HG03196 (cell line): ENCODE data around the gene CDK10.

Source experiments
- ATAC-seq: cut with Tn5 transposase; IDR thresholded peaks from one replicate; pipeline ENCODE4 v1.9.1; 2021; ENCODE audit not compliant: unreplicated experiment

Gene CDK10

DNA sequence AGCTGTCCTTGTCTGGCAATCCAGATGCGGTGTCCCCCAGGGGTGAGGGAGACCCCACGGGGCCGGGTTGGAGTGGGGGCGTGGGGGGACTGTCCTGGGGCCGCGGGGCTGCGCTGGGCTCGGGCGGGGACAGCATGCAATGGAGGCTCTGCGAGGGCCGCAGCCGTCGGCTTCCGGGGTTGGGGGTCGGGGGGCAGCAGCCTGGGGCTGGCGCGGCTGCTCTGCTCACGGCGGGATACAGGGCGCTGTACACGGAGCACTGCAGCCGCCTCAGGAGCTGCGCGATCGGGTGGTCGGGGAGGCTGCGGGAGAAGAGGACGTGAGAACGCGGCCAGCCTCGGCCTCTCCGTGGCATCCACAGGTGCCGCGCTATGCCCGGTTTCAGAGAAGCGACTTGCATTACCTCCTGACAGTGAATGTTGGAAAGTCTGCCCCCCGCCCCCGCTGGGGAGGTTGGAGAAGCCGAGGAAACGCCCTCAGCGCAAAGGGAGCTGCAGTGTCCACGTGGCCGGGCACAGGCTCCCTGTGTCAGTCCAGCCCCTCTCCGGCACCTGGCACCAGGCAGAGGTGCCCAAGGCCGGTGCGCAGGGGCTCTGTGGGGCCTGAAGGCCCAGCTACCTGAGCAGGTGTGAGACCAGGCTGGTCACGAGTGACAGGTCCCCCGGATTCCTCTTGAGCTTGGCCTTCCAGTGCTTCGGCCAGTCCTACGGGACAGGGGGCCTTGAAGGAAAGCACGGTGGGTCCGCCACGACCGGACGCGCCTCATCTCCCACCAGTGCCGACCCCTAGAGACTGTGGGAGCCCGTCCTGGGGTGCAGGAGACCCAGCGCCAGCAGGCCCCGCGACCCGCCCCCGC is 24.4 kb downstream of the CDK10 start:
- no peak for ATAC-seq

DNA sequence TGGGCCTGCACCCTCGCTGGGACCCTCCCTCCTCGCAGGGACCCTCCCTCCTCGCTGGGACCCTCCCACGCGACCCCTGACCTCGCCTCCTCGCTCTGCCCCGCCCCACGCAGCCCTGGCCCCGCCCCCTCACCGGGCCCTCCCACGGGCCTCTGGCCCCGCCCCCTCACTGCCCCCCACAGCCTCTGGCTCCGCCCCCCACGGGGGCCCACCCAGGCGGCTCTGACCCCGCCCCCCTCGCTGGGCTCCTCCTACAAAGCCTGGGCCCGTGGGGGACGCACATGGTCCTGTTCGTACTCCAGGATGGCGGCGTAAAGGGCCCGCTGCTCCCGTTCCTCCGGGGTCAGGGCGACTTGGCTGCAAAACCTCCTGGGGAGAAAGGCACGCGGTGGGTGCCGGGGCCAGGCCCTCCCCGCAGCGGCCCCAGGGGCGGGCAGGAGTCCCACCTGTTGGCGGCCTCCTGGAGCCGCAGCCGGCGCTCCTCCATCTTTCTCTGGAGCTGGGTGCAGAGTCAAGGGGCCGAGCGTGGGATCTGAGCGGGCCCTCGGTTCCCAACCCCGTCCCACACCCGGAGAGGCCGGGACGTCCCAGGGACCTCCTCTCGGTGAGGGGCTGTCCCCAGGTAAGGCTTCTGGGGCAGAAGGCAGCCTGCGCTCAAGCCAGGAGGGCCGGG is 25.2 kb downstream of the CDK10 start:
- no peak for ATAC-seq

DNA sequence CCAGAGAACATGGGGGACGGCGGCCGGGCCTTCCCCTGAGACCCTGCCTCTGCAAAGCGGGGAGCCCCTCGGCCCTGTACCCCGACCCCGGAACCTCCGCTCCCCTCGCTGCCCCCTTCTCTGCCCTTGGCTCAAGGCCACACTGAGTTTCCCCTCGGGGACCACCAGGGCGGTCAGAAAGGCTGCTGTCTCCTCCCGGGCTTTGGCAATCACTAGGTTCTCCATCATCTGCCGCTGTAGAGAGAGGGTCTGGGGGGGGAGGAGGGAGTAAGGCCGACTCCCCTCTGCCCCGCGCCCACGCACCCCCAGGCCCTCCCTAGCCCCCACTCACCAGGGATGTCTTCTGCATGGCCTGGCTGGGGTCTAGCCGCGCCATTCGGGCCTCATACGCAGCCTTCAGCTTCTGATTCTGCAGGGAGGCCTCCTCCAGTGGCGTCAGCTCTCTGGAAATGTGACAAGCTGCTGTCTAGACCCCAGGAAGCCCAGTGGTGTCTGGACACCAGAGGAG is 25.8 kb downstream of the CDK10 start:
- no peak for ATAC-seq

DNA sequence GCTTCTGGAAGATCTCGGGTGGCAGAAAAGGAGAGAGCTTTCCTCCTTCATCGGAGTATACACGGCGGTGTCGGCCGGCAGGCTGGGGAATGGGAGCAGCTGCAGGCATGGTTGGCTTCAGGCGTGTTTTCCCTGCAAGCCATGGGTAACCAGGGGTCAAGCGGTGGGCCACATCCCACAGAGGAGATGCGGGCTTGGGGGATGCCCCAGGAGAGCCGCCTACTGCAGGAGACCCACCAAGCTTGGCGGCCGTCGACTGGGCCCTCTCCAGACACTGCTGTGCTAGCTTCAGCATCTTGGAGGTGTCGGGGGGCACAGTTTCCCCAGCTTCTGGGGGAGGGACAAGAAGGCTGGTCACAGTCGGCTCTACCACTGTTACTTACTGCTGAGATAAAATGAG is 30.0 kb downstream of the CDK10 start:
- ATAC-seq = no peak

DNA sequence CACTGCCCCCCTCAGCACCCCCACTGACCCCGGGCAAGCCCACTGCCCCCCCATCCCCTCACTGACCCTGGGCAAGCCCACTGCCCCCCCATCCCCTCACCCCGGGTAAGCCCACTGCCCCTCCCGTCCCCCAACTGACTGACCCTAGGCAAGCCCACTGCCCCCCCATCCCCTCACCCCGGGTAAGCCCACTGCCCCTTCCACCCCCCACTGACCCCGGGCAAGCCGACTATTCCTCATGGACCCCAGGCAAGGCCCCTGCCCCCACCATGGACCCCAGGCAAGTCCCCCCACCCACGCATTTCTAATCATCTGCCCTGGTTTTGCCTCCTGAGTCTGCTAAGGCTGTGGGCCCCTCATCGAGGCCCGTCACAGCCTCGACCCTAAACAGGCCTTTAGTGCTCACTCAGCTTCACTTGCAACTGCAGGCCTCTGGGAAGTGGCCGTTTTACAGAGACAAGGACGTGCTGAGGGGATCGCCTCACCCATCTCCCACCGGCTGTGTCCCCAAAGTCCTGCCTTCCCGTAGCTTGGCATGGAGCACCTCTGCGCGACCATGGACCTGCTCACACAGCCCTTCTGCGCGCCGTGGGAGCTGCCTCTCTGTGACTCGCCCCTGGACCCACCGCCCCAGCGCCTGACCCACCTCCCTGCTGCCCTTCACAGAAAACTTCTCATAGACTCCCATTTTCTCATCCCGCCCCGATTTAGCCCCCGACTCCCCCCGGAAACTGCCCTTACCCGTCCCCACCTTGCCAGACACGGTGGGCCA is 30.6 kb downstream of the CDK10 start:
- no peak for ATAC-seq

DNA sequence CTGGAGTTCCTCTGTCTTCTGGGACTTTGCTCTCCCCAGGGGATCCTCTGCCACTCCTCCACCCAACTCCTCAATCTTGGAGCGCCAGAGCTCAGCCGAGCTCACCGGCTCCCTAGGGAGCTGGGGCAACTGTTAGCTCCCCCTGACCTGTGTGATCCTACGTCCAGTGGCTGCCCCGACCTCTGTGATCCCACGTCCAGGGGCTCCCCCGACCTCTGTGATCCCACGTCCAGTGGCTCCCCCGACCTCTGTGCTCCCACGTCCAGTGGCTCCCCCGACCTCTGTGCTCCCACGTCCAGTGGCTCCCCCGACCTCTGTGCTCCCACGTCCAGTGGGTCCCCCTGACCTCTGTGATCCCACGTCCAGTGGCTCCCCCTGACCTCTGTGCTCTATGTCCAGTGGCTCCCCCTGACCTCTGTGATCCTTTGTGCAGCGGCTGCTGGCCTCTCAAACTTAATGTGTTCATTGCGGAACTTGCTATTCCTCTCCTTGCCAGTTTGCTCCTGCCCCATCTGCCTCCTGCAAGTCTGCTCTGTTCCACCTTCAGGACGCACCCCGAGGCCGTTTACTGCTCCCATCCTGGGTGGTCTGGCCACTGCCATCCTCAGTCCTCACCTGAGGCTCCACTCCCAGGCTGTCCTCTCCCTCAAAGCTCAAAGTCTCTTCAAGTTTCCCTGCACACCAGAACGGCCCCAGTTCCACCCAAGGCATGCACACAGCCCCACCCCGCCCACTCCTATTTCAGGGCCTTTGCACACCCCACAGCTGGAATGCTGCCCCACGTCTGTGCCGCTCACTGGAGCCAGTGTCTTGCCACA is 31.4 kb downstream of the CDK10 start:
- ATAC-seq = no peak

DNA sequence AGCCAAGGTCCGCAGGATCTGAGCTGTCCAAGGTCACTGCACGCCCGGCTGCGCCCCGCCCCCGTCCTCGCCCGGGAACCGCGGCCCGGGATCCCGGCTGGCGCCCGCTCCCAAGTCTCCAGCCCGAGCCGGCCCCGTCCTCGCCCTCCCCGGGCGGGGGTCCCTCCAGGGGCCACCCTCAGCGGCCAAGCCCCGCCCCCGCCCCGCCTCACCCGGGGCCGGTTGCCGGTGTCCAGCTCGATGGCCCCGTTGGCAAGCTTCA is 34.0 kb downstream of the CDK10 start:
- peak; percentile 25 for ATAC-seq

DNA sequence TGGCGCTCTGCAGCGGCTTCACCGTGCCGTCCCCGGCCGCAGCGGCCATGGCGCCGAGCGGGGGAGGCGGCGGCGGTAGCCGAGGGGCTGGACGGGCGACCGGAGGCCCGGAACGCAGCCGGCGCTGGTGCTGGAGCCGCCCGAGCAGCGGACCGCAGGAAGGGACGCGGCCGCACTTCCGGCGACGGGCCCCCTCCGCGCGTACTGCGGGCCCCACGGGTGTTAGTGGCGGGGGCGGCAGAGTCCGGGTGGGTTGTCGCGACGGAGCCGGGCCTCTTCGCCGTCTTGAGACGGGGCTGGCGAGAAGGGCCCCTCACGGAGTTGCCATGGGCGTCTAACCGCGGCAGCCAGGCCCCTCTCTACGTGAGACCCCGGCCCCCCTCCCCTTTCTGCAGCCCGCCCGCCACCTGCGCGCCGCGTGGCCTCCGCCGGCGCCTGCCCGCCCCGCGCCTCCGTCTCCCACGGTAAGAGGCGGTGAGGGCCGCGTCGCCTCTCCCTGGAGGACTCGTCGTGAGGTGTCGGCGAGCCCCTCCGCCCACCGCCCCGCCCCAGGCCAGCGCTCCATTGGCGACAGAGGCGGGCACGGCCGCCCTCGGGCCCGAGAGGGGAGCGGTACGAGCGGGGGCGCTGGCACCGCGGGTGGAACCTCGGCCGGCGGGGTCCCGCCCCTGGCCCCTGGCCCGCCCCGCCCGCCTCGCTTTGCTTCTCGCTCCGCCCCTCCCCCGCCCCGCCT is 34.5 kb downstream of the CDK10 start, which contains the start of the genes VPS9D1 and ZNF276:
Gene VPS9D1 (minus strand): TSS at position 86 of the 733 bp plus-strand sequence. CDS start 37 bp downstream, at position 49.
Gene ZNF276 (plus strand): TSS at position 725 of the 733 bp plus-strand sequence. CDS start 104 bp downstream, outside the sequence.
- ATAC-seq = peak; percentile 54

DNA sequence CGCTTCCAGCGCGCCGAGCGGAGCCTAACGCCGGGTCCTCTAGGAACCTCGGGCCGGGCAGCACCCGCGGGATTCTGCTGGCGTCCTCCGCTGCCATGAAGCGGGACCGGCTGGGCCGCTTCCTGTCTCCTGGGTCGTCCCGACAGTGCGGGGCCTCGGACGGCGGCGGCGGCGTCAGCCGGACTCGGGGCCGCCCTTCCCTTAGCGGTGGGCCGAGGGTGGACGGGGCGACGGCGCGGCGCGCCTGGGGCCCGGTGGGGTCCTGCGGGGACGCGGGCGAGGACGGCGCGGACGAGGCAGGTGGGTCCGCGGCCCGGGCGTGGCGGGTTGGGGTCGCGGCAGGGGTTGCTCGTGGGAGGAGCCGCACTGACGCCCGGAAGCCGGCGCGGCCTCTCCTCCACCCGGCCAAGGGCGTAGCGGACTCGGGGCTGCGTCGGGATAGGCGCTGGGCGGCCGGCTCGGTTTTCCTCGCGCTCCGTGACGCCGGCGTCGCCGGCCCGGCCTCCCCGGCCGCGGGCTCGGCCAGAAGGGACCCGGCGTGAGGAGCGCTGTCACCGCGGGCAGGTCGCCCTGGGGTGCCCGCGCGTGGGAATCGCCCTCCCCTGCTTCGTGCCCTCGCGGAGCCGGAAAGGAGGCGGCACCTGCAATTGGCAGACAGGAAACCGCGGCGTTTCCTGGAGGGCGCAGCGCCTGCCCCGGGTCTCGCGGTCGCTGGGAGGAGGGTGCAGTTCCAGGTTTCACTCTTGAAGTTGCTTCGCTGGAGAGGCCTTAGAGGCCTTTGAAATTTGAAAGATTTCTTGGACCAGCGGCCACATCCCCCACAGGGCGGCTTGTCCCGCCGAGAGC is 35.3 kb downstream of the CDK10 start:
- ATAC-seq = peak; percentile 29

DNA sequence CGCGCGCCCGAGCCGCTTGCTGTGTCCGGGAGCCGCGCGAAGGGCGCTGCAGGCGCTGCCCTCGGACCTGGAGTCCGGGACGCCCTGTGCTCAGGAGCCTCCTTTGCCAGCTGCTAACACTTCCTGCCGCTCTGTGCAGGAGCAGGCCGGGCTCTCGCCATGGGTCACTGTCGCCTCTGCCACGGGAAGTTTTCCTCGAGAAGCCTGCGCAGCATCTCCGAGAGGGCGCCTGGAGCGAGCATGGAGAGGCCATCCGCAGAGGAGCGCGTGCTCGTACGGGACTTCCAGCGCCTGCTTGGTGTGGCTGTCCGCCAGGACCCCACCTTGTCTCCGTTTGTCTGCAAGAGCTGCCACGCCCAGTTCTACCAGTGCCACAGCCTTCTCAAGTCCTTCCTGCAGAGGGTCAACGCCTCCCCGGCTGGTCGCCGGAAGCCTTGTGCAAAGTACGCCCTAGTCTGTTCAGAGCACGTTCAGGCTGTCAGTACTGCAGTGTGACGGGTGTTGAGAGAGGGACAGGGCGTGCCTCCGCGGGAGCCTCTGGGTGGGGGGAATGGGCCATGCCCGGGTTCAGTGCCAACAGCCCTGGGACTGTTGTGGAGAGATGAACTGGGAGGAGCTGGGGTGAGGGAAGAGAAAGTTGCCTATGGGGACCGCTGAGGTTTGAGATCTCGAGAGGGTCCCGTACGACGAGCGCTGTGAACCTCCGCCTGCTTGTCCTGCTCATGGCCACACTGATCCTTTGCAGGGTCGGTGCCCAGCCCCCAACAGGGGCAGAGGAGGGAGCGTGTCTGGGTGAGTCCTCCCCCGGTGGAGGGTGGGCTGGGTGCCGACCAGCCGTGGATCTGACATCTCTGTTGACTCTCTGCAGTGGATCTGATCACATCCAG is 36.1 kb downstream of the CDK10 start:
- ATAC-seq = peak; percentile 13

DNA sequence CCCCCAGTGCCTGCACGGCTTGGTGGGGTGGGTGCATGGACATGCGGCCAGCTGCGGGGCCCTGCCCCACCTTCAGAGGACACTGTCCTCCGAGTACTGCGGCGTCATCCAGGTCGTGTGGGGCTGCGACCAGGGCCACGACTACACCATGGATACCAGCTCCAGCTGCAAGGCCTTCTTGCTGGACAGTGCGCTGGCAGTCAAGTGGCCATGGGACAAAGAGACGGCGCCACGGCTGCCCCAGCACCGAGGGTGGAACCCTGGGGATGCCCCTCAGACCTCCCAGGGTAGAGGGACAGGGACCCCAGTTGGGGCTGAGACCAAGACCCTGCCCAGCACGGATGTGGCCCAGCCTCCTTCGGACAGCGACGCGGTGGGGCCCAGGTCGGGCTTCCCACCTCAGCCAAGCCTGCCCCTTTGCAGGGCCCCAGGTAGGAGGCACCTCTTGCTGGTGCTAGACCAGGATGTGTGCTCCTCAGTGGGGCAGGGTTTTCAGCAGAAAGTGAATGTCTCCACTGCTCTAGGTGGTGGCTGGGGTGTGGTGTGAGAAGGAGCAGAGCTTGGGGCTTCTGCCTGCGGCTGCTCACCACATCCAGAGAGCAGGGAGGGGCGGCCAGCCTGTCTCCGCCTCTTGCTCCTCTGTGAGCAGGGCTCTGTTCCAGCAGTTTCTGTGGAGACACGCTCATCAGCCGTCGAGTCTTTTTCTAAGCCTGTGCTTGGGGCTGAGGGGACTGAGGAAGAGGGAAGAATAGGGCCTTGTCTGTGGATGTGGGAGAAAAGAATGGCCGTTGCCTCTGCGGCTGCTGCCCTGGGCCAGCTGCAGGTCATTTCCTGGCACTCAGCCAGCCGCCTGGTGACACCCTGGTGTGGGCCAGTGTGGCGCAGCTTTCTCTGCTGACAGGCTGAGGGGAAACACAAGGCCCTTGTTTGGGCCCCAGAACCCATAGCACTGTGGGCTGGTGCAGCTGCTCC is 37.1 kb downstream of the CDK10 start:
- ATAC-seq = no peak

DNA sequence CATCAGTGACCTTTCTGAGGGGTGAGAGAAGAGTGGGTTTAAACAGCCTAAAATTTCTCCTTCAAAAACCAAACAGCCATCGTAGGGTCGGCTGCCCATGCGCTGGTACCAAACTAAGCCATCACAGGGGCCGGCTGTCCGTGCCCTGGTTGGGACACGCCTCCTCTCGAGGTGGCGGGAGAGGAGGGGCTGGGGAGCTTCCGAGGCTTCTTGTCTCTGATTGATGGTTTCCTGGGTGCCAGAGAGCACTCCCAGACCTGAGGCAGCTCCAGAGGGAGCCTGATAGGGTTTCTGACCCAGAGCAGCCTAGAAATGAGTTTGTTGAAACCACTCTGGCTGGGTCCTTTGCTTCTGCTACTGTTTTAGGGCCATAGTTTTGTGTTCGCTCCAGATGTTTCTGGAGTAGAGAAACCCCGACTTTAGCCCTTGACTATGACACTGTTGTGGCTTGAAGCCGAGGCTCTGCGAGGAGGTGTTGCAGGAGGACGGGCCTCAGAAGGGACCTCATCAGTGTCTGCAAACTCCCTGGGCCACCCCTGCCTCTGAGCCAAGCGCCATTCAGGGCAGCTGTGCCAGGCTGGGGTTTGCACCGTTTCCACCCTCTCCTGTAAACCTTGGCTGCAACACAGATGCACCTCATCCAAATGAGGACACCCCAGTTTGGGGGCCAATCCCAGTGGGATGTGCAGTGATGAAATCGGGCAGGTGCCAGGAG is 41.1 kb downstream of the CDK10 start:
- ATAC-seq = no peak

DNA sequence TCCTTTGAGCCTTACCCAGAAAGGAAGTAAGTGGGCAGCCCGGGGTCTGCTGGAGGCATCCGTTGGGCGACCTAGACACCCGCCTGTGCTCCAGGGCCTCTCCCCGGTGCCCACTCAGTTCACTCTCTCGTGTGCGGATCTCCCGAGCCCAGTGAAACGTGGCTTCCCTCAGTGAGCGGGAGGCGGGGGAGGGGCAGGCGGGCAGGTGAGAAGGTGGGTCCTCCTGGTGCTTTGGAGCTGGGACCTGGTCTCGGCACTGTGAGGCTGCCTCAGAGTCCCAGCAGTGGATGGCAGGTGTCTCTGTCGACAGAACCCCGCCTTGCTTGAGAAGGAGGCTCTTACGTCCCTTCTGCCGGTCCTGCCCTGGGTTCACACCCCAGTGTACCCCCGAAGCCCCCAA is 42.8 kb downstream of the CDK10 start:
- ATAC-seq = no peak

DNA sequence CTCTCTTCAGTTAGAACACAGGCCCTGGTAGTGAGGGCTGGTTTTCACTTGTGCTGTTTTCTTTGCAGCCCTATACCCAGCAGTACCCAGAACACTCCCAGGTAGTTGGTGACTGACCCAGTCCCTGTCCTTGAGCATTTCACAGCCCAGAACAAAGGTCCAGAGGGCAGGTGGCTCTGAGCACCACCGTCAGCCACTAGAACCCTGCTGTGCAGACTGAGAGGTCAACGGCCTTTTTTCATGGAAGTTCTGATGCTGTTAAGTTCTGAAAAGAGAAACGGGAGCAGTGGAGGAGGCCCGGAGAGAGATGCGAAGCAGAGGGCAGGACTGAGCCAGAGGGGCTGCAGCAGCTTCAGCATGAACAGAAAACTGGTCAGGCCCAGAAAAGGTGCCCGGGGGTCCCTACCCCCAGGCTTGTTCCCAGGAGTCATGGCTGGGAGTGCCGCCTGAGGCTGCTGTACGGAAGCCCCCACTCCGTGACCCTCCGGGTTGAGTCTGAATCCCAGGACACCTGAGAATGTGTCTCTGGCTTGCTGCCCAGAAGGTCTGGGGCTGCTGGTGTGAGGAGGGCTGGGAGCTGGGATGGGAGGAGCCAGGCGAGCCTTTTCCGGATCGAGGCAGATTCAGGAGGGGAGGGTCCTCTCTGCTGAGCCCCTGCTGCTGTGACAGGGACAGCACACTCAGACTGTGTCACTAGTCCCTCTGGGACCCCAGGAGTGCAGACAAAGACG is 43.5 kb downstream of the CDK10 start:
- no peak for ATAC-seq

DNA sequence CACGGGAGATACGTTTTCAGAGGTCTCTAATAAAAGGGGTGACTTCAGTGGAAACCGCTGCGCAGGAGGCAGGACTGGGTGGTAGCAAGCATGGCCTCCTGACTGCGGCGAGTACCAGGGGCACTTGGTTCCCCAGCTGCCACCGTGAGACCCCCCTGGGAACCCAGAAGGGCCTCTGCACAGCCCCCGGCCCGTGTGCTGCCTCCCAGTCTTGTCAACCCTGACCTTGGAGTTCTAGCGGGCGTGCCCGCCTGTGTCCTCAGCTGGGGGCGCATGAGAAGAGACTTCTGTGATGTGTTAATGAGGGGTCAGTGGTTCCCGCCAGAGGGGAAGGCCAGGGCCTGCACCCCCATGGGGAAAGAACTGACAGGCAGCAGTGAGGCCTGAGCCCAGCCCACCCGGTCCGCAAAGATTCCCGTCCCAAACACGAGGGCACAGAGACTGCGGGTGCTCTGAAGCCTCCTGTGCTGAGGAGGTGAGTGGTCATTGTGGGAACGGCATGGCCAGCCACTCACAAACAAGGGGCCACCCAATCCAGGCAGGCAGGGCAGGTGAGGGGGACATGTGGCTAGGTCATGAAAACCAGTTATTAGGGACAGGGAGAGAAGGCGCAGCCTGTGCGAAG is 44.2 kb downstream of the CDK10 start:
- ATAC-seq = no peak
